GM18907 (cell line): ENCODE measurements around the gene RBP4.

Experiments
- ATAC-seq: cut with Tn5 transposase; IDR thresholded peaks from one replicate; pipeline ENCODE4 v1.9.1; 2021; ENCODE audit warnings: mild to moderate bottlenecking, moderate library complexity; ENCODE audit not compliant: unreplicated experiment

Gene RBP4

GRCh38 chr10:93596539-93596938 is 4.5 kb downstream of the RBP4 start:
- no peak for ATAC-seq

- ATAC-seq = no peak
Observed at GRCh38 chr10:93595378-93596161, 5.5 kb downstream of the RBP4 start.

- ATAC-seq = no peak
Observed at GRCh38 chr10:93594518-93594917, 6.5 kb downstream of the RBP4 start.

- ATAC-seq = no peak
Observed at GRCh38 chr10:93593749-93594148, 7.3 kb downstream of the RBP4 start.

- ATAC-seq = no peak
Observed at GRCh38 chr10:93593254-93593653, 7.8 kb downstream of the RBP4 start.

GRCh38 chr10:93591065-93591808 is 9.8 kb downstream of the RBP4 start:
- ATAC-seq = no peak

- no peak for ATAC-seq
Observed at GRCh38 chr10:93590638-93591037, 10.4 kb downstream of the RBP4 start.

- no peak for ATAC-seq
Observed at GRCh38 chr10:93589648-93590562, 11.1 kb downstream of the RBP4 start.

- no peak for ATAC-seq
Observed at GRCh38 chr10:93584445-93584844, 16.6 kb downstream of the RBP4 start.

- ATAC-seq = no peak
Observed at GRCh38 chr10:93580828-93581227, 20.2 kb downstream of the RBP4 start.

GRCh38 chr10:93579985-93580711 is 20.9 kb downstream of the RBP4 start:
- ATAC-seq = no peak

- no peak for ATAC-seq
Observed at GRCh38 chr10:93579089-93579488, 21.9 kb downstream of the RBP4 start.

GRCh38 chr10:93577565-93577964 is 23.5 kb downstream of the RBP4 start:
- no peak for ATAC-seq

- ATAC-seq = no peak
Observed at GRCh38 chr10:93576888-93577287, 24.1 kb downstream of the RBP4 start.

- ATAC-seq = no peak
Observed at GRCh38 chr10:93573924-93574323, 27.1 kb downstream of the RBP4 start.

- no peak for ATAC-seq
Observed at GRCh38 chr10:93573051-93573909, 27.8 kb downstream of the RBP4 start.

- no peak for ATAC-seq
Observed at GRCh38 chr10:93572606-93573005, 28.4 kb downstream of the RBP4 start.

- no peak for ATAC-seq
Observed at GRCh38 chr10:93570383-93570782, 30.7 kb downstream of the RBP4 start.

- no peak for ATAC-seq
Observed at GRCh38 chr10:93568105-93568390, 33.0 kb downstream of the RBP4 start.
